ENCODE results near the gene IGFBP1. TPM values are rescaled to one million over a fixed set of nuclear protein-coding genes. Genes with fewer than 3 reads are reported as not detected.

IGFBP1 gene
- total RNA-seq, 4 donors from 2014 or later = not detected

GRCh38 chr7:45863715-45864114, 24.6 kb upstream of the IGFBP1 start:
- WGBS, 2 donors = 62 to 76% methylated on average over 6 to 9 of the region's 9 CpGs

DNA sequence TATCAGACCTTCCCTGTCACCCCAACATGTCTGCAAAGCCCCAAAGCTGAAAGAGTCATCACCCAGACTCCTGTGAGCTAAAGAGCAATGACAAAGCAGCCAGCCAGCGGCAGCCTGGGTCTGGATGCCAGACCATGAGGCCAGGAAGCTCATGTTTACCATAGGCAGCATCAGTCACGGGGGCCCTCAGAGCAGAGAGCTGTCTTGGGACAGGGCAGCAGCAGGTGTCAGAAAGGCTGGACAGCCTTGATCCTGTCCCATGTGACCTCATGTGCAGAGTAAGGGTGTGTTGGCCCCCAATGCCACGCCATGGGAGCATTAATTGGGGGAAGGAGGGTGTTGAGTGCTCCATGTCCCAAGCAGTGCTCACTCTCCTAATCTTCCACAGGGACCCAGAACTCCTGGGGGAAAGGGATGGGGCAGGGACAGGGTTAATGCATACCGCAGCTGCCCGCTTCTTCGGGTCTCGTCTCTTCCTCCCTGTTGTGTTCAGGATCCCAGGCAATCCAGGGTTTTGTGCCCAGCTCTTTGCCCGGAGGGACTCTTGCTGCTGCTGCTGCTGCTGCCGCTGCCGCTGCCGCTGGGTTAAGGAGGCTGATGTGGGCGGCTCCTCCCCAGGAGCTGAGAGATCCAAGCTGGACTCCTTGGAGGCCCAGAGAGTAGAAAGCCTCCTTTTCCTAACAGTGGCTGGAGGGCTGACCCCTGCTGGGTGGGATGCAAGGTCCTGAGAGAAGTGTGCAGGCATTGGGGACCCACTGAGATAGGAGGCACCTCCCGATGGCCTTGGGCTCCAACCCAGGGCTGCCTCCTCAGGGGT, 22.5 kb upstream of the IGFBP1 start:
- H3K27ac ChIP-seq = no peak overlapping the region
- no peaks in the 10 kb centered on the region for H3K4me1 ChIP-seq
- 80 to 81% methylated on average over 9 to 11 of the region's 13 CpGs for WGBS, 2 donors
- no peaks in the 10 kb centered on the region for H3K27me3 ChIP-seq
- no peaks in the 10 kb centered on the region for H3K36me3 ChIP-seq
- DNase-seq = no peak
- no peak overlapping the region for H3K4me3 ChIP-seq (replicated peaks in 1 of 3)
- intact Hi-C loops (cut with DNase I) = loop anchor here (10.0 kb wide), 1 partner anchor 711 kb away; the partner anchor contains the start of gene RAMP3
- H3K9me3 ChIP-seq = no peaks in the 10 kb centered on the region
- TF ChIP-seq CTCF (IDR thresholded peaks at IDR 0.05) (no peak), POLR2A (IDR thresholded peaks at IDR 0.05) (no peak)

More at GRCh38 chr7:45863715-45864114, 24.6 kb upstream of the IGFBP1 start:
- TF ChIP-seq CTCF (IDR thresholded peaks at IDR 0.05) = no peak
- no peak for TF ChIP-seq POLR2A (IDR thresholded peaks at IDR 0.05)
- intact Hi-C loops (cut with DNase I) = loop anchor here (10.0 kb wide), 1 partner anchor 709 kb away; the partner anchor contains the start of gene RAMP3
- no peaks in the 10 kb centered on the region for H3K9me3 ChIP-seq
- H3K36me3 ChIP-seq = no peaks in the 10 kb centered on the region
- H3K4me3 ChIP-seq (replicated peaks in 1 of 3) = no peak overlapping the region
- no peaks in the 10 kb centered on the region for H3K27me3 ChIP-seq
- DNase-seq = no peak
- no peaks in the 10 kb centered on the region for H3K4me1 ChIP-seq
- H3K27ac ChIP-seq = no peak overlapping the region

GRCh38 chr7:45867471-45867870, 20.8 kb upstream of the IGFBP1 start:
- no peaks in the 10 kb centered on the region for H3K36me3 ChIP-seq
- WGBS, 2 donors = 51 to 77% methylated on average over 2 of the region's 2 CpGs
- no peak overlapping the region for H3K27ac ChIP-seq
- no peak for TF ChIP-seq CTCF (IDR thresholded peaks at IDR 0.05)
- H3K27me3 ChIP-seq = no peaks in the 10 kb centered on the region
- H3K4me3 ChIP-seq (replicated peaks in 1 of 3) = no peak overlapping the region
- intact Hi-C loops (cut with DNase I) = loop anchor here (10.0 kb wide), 1 partner anchor 713 kb away; the partner anchor contains the start of gene RAMP3
- no peak for DNase-seq
- H3K9me3 ChIP-seq = no peaks in the 10 kb centered on the region
- H3K4me1 ChIP-seq = no peaks in the 10 kb centered on the region

- intact Hi-C loops (cut with DNase I) = loop anchor here (10.0 kb wide), 1 partner anchor 715 kb away; the partner anchor contains the start of gene RAMP3
- H3K4me1 ChIP-seq = no peaks in the 10 kb centered on the region
- H3K4me3 ChIP-seq (replicated peaks in 1 of 3) = no peak overlapping the region
- no peak overlapping the region for H3K27ac ChIP-seq
- no peaks in the 10 kb centered on the region for H3K9me3 ChIP-seq
- DNase-seq = no peak
- H3K27me3 ChIP-seq = no peaks in the 10 kb centered on the region
- TF ChIP-seq POLR2A (IDR thresholded peaks at IDR 0.05) (no peak), CTCF (IDR thresholded peaks at IDR 0.05) (no peak)
- 59 to 62% methylated on average over 4 of the region's 4 CpGs for WGBS, 2 donors
- no peaks in the 10 kb centered on the region for H3K36me3 ChIP-seq
Observed at GRCh38 chr7:45869426-45869825, 18.9 kb upstream of the IGFBP1 start.

Data from thyroid gland (tissue), 4 donors.